Panc1 (cell line): ENCODE measurements around the gene FAM163A. TPM values are rescaled to one million over a fixed set of nuclear protein-coding genes. Genes with fewer than 3 reads are reported as not detected.
A peak's percentile ranks its signal among the peaks of the same experiment; 100 is the strongest.

ENCODE experiments used
- ATAC-seq: fragments of 200-7000 bp; cut with Tn5 transposase; 2 replicates; pipeline ENCODE4 v1.9.1; 2020; ENCODE audit warnings: mild to moderate bottlenecking, moderate library complexity
- BruUV-seq: library from RNA; stranded (reverse); fragments of 400-500 nt; replicated peaks from 2 replicates; lab custom pipeline; 2021; lab: Mats Ljungman, UMichigan
- CTCF ChIA-PET: fragments of 300-600 bp; sonication (Branson Sonifier 250); formaldehyde crosslinking; loops from one replicate; lab custom pipeline; 2022; ENCODE audit warnings: antibody characterized with exemption; lab: Charles Lee
- POLR2A ChIA-PET: fragments of 300-600 bp; sonication (Branson Sonifier 250); formaldehyde crosslinking; loops from one replicate; lab custom pipeline; 2022; ENCODE audit warnings: antibody characterized with exemption; lab: Charles Lee
- DNase-seq: peaks from one replicate; pipeline ENCODE4 v3.0.0-alpha.2; 2010; ENCODE audit warnings: low read depth, low spot score
- H3K27ac ChIP-seq: 2 replicates; pipeline ENCODE4 v1.5.1; 2011; ENCODE audit warnings: mild to moderate bottlenecking, low read length, inconsistent platforms
- H3K27me3 ChIP-seq: fragments of 200-500 bp; sonication (Bioruptor generic); 2 replicates; pipeline ENCODE4 v1.6.0; 2014; ENCODE audit warnings: low read length, inconsistent platforms; ENCODE audit not compliant: control insufficient read depth, insufficient read depth
- H3K36me3 ChIP-seq: fragments of 200-500 bp; sonication (Bioruptor generic); 2 replicates; pipeline ENCODE4 v1.5.1; 2014; ENCODE audit warnings: inconsistent platforms, mild to moderate bottlenecking, low read length, moderate library complexity; ENCODE audit not compliant: control insufficient read depth, insufficient read depth
- H3K4me1 ChIP-seq: 2 replicates; pipeline ENCODE4 v1.5.1; 2011; ENCODE audit warnings: inconsistent platforms, mild to moderate bottlenecking, low read length, moderate library complexity; ENCODE audit not compliant: control insufficient read depth, insufficient read depth
- H3K4me3 ChIP-seq, 2 experiments: 2 replicates each; pipeline ENCODE4 v1.5.1; 2011 to 2012; ENCODE audit warnings: low read depth in 2 of 2, low read length in 2 of 2, mild to moderate bottlenecking in 2 of 2, inconsistent platforms in 1 of 2, moderate library complexity in 1 of 2
- H3K9me3 ChIP-seq: fragments of 200-500 bp; sonication (Bioruptor generic); 2 replicates; pipeline ENCODE4 v1.5.1; 2014; ENCODE audit warnings: low read depth, mild to moderate bottlenecking, inconsistent platforms, low read length, moderate library complexity; ENCODE audit not compliant: control insufficient read depth, insufficient read depth
- CTCF ChIP-seq: fragments of 450-650 bp; IDR thresholded peaks from 2 replicates; pipeline ENCODE4 v1.5.1; 2017; ENCODE audit warnings: mild to moderate bottlenecking
- POLR2AphosphoS5 ChIP-seq: IDR thresholded peaks from 2 replicates; pipeline ENCODE4 v1.6.1; 2012; ENCODE audit warnings: mild to moderate bottlenecking, low read depth, low read length, moderate library complexity
- SIN3A ChIP-seq: IDR thresholded peaks from 2 replicates; pipeline ENCODE4 v1.6.1; 2012; ENCODE audit warnings: low read depth, mild to moderate bottlenecking, low read length, moderate library complexity, borderline replicate concordance; ENCODE audit not compliant: insufficient read depth
- TCF7L2 ChIP-seq: IDR thresholded peaks from 2 replicates; pipeline ENCODE4 v1.6.1; 2011; ENCODE audit warnings: mild to moderate bottlenecking, low read depth, low read length, inconsistent platforms
- in situ Hi-C: cut with HindIII; loops from 2 replicates; pipeline ENCODE4 v1.10.0; 2016; ENCODE audit warnings: low sequenced_read_pairs, low pct_unique_long_range_greater_than_20kb
- intact Hi-C: fragments of 100-400 bp; cut with micrococcal nuclease; formaldehyde crosslinking; loops from one replicate; pipeline ENCODE4 v1.10.0; 2022; ENCODE audit not compliant: unreplicated experiment
- total RNA-seq: library from RNA; stranded (reverse); gene quantifications from one replicate; pipeline ENCODE4 v1.2.1, GENCODE V29; 2021; ENCODE audit not compliant: unreplicated experiment
- TF ChIP-seq, protein P1 (sequence below), 2 experiments: IDR thresholded peaks; 2 replicates each; pipeline ENCODE4 v1.6.1; 2011 to 2012; ENCODE audit warnings: low read depth in 2 of 2, control low read depth in 1 of 2, low read length in 1 of 2, mild to moderate bottlenecking in 1 of 2, moderate library complexity in 1 of 2; ENCODE audit not compliant: insufficient read depth in 1 of 2

Gene FAM163A
- total RNA-seq, 1 experiment from 2014 or later: not detected

DNA sequence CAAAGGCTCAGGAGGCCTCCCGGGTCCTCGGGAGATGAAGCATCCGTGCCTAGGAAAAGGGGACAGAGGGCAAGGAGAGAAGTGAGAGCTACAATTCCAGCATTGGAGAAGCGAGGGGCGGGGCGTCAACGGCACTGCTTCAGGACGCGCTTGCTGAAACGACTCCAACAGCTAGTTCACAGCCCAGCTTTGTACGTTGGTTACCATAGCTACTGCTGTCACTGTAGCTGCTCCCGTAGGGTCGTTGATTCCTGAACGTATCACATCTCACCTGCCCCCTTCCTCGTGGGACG lies 71.4 kb downstream of the FAM163A start:
- no TSS peak for BruUV-seq
- in situ Hi-C loops: no loop called here

GRCh38 chr1:179815641-179816040 lies 72.5 kb downstream of the FAM163A start:
- ChIA-PET CTCF (interaction anchor here (0.6 to 2.9 kb wide), 8 partner anchors 31 to 292 kb away, joined by 3 to 73 read pairs (median 6); no protein-coding TSS in a partner anchor), POLR2A (interaction anchor here (0.6 kb wide), 1 partner anchor 96 kb away, joined by 4 read pairs; no protein-coding TSS in a partner anchor)
- intact Hi-C loops: loop anchor here (10.0 kb wide), 1 partner anchor 221 kb away; the partner anchor contains the start of gene TDRD5
- H3K27me3 ChIP-seq: 0 out of 2 replicates have a peak, but pooled peaks cover 2% of the 10 kb centered on the region
- TF ChIP-seq POLR2AphosphoS5: no peak
- TF ChIP-seq CTCF: no peak
- no peak for TF ChIP-seq SIN3A
- TF ChIP-seq, protein P1, sequence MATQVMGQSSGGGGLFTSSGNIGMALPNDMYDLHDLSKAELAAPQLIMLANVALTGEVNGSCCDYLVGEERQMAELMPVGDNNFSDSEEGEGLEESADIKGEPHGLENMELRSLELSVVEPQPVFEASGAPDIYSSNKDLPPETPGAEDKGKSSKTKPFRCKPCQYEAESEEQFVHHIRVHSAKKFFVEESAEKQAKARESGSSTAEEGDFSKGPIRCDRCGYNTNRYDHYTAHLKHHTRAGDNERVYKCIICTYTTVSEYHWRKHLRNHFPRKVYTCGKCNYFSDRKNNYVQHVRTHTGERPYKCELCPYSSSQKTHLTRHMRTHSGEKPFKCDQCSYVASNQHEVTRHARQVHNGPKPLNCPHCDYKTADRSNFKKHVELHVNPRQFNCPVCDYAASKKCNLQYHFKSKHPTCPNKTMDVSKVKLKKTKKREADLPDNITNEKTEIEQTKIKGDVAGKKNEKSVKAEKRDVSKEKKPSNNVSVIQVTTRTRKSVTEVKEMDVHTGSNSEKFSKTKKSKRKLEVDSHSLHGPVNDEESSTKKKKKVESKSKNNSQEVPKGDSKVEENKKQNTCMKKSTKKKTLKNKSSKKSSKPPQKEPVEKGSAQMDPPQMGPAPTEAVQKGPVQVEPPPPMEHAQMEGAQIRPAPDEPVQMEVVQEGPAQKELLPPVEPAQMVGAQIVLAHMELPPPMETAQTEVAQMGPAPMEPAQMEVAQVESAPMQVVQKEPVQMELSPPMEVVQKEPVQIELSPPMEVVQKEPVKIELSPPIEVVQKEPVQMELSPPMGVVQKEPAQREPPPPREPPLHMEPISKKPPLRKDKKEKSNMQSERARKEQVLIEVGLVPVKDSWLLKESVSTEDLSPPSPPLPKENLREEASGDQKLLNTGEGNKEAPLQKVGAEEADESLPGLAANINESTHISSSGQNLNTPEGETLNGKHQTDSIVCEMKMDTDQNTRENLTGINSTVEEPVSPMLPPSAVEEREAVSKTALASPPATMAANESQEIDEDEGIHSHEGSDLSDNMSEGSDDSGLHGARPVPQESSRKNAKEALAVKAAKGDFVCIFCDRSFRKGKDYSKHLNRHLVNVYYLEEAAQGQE (IDR thresholded peaks at IDR 0.05; ENCODE audit: insufficient read depth in 1 of 2, low read depth in 2 of 2, low read length in 1 of 2): no peak
- no peak for TF ChIP-seq TCF7L2
- H3K4me1 ChIP-seq: peaks cover 12% of the 10 kb centered on the region; the same call in 1 of the 2 replicates
- peak overlapping the region; percentile 42 to 68 for H3K4me3 ChIP-seq
- H3K36me3 ChIP-seq: no peaks in the 10 kb centered on the region
- in situ Hi-C loops: no loop called here
- no peaks in the 10 kb centered on the region for H3K9me3 ChIP-seq
- DNase-seq: no peak
- BruUV-seq: no TSS peak
- no peak overlapping the region for H3K27ac ChIP-seq
- no peak for ATAC-seq

More for the DNA sequence above, 71.4 kb downstream of the FAM163A start:
- Histone ChIP-seq H3K27ac (no peak overlapping the region), H3K4me1 (peaks cover 12% of the 10 kb centered on the region; the same call in 1 of the 2 replicates), H3K4me3 (peak overlapping the region; percentile 42 to 68), H3K36me3 (no peaks in the 10 kb centered on the region), H3K27me3 (0 out of 2 replicates have a peak, but pooled peaks cover 2% of the 10 kb centered on the region), H3K9me3 (no peaks in the 10 kb centered on the region)
- DNase-seq (no peak), ATAC-seq (peak; percentile 68)
- intact Hi-C loops: loop anchor here (1.0 to 10.0 kb wide), 2 partner anchors 108 to 220 kb away; partner anchors contain the start of gene TDRD5
- TF ChIP-seq, protein P1 (IDR thresholded peaks at IDR 0.05; ENCODE audit: insufficient read depth in 1 of 2, low read depth in 2 of 2, low read length in 1 of 2): no peak
- no peak for TF ChIP-seq POLR2AphosphoS5
- no peak for TF ChIP-seq TCF7L2
- TF ChIP-seq SIN3A: no peak
- TF ChIP-seq CTCF: no peak
- POLR2A ChIA-PET: interaction anchor here (0.8 to 0.9 kb wide), 2 partner anchors 104 to 108 kb away, joined by 3 to 9 read pairs; no protein-coding TSS in a partner anchor
- CTCF ChIA-PET: interaction anchor here (0.6 to 2.9 kb wide), 27 partner anchors 9 to 1499 kb away, joined by 3 to 73 read pairs (median 4); no protein-coding TSS in a partner anchor
